Spleen (tissue), 11 donors: ENCODE measurements around the gene STRA8. TPM values are rescaled to one million over a fixed set of nuclear protein-coding genes. Genes with fewer than 3 reads are reported as not detected.
A peak's percentile ranks its signal among the peaks of the same experiment; 100 is the strongest.

ENCODE experiments used
- DNase-seq: peaks from one replicate; pipeline ENCODE4 v3.0.0-alpha.2; 2020
- H3K27ac ChIP-seq, 8 donors: fragments of 200-600 bp; sonication (generic) in 7 of 8; 1 replicate in 4 of 8; 2 replicates in 4 of 8; pipeline versions ENCODE4 v1.5.0 to v1.8.0; 2016 to 2021; ENCODE audit warnings: inconsistent platforms in 4 of 8, mild to moderate bottlenecking in 4 of 8, moderate library complexity in 1 of 8
- H3K27me3 ChIP-seq, 7 donors: fragments of 200-600 bp; sonication (generic) in 6 of 7; replicated peaks in 1 of 7; 1 replicate in 4 of 7; 2 replicates in 3 of 7; pipeline versions ENCODE4 v1.5.0 to v1.8.0; 2016 to 2021; ENCODE audit warnings: inconsistent platforms in 3 of 7, mild to moderate bottlenecking in 1 of 7
- H3K36me3 ChIP-seq, 6 donors: fragments of 200-600 bp; sonication (generic) in 5 of 6; 1 replicate in 4 of 6; 2 replicates in 2 of 6; pipeline versions ENCODE4 v1.5.0 to v1.8.0; 2016 to 2021; ENCODE audit warnings: inconsistent platforms in 2 of 6
- H3K4me1 ChIP-seq, 6 donors: fragments of 200-600 bp; sonication (generic) in 5 of 6; 1 replicate in 3 of 6; 2 replicates in 3 of 6; pipeline versions ENCODE4 v1.5.0 to v1.8.0; 2016 to 2021; ENCODE audit warnings: inconsistent platforms in 3 of 6
- H3K4me3 ChIP-seq, 8 donors: fragments of 200-600 bp; sonication (generic) in 7 of 8; 1 replicate in 4 of 8; 2 replicates in 4 of 8; pipeline versions ENCODE4 v1.5.0 to v1.8.0; 2016 to 2021; ENCODE audit warnings: inconsistent platforms in 4 of 8, mild to moderate bottlenecking in 4 of 8, moderate library complexity in 2 of 8
- H3K9me3 ChIP-seq, 8 donors: fragments of 200-600 bp; sonication (generic) in 7 of 8; 1 replicate in 4 of 8; 2 replicates in 4 of 8; pipeline versions ENCODE4 v1.5.0 to v1.8.0; 2016 to 2021; ENCODE audit warnings: inconsistent platforms in 4 of 8
- POLR2A ChIP-seq, 3 donors: fragments of 450-650 bp; IDR thresholded peaks; one replicate each; pipeline ENCODE4 v1.5.1; 2017; ENCODE audit warnings: antibody characterized with exemption in 3 of 3, mild to moderate bottlenecking in 1 of 3
- POLR2AphosphoS5 ChIP-seq, 3 donors: sonication (generic); formaldehyde crosslinking; IDR thresholded peaks; one replicate each; pipeline ENCODE4 v1.5.1; 2017; ENCODE audit warnings: antibody characterized with exemption in 3 of 3
- WGBS, 5 donors: extraction: QIAGEN DNeasy Blood & Tissue Kit in 3 of 5; methylation state at CpG; one replicate each; pipeline versions ENCODE4 v1.1.5 to v1.1.7; 2013 to 2018; 5-methylcytosine and 5-hydroxymethylcytosine counted together
- intact Hi-C: fragments of 100-400 bp; cut with DNase I; formaldehyde crosslinking; loops from one replicate; pipeline ENCODE4 v1.15.0; 2023; ENCODE audit warnings: low total_unique reads
- polyA plus RNA-seq, 3 donors: library from polyadenylated mRNA; stranded (reverse); fragments of 200-250 nt; gene quantifications; one replicate each; pipeline ENCODE4 v1.2.1, GENCODE V29; 2013
- total RNA-seq, 7 donors: library from RNA; depleted of rRNA in 3 of 7; stranded (reverse); fragments of >200 nt in 3 of 7; fragmentation: NEBNext Ultra II Directional in 4 of 7; extraction: Animal tissue kit (Norgen Biotek cat#: 25700) in 4 of 7; gene quantifications; one replicate each; pipeline versions ENCODE4 v1.1.0 to v1.2.1, GENCODE V29; 2016 to 2021
- TF ChIP-seq, protein P1 (sequence below), 11 experiments: fragments of 200-600 bp in 7 of 11; fragments of 450-650 bp in 4 of 11; sonication (generic) in 4 of 11; IDR thresholded peaks in 8 of 11; conservative IDR thresholded peaks in 3 of 11; 1 replicate in 7 of 11; 2 replicates in 4 of 11; pipeline versions ENCODE4 v1.4.0 to v1.8.0; 2016 to 2021; ENCODE audit warnings: antibody characterized with exemption in 11 of 11, inconsistent platforms in 4 of 11, mild to moderate bottlenecking in 1 of 11
- donor health status: healthy with polysubstance abuse.
- donor health status: DM: no; HTN: no; CAD: no; lungs with moderate emphysema.
- donor health status: DM: no; HTN: no; CAD: no.
- donor health status: Bipolar disorder and iron deficiency.
- donor health status: healthy.
- donor health status: DM: no; HTN: no; CAD: no.
- donor health status: DM: yes; HTN: yes; CAD: no.

Gene STRA8
- total and polyA plus RNA-seq, 10 donors = not detected

DNA sequence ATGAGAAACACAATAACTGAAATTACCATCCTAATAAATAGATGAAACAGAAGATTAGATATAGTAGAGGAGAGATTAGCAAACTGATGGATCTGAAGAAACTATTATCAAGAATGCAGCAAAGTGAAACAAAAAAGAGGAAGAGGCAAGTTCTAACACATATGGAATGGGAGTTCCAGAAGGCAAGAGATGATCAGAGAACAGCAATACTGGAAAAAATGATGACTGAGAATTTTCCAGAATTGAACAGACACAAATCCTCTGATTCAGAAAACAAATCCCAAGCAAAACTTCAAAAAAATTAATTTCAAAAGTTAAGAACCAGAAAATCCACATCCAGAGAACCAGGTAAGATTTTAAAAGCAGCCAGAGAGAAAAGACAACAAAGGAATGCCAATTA, 42.9 kb upstream of the STRA8 start:
- no peaks in the 10 kb centered on the region for H3K4me1 ChIP-seq
- intact Hi-C loops = no loop called here
- no peak overlapping the region for H3K27ac ChIP-seq
- no peaks in the 10 kb centered on the region for H3K9me3 ChIP-seq
- no peak for DNase-seq
- peaks cover 0 to 100% (median 79%) of the 10 kb centered on the region in 6 donors for H3K36me3 ChIP-seq
- TF ChIP-seq POLR2A (IDR thresholded peaks at IDR 0.05) = no peak
- TF ChIP-seq POLR2AphosphoS5 (IDR thresholded peaks at IDR 0.05) = no peak
- TF ChIP-seq, protein P1, sequence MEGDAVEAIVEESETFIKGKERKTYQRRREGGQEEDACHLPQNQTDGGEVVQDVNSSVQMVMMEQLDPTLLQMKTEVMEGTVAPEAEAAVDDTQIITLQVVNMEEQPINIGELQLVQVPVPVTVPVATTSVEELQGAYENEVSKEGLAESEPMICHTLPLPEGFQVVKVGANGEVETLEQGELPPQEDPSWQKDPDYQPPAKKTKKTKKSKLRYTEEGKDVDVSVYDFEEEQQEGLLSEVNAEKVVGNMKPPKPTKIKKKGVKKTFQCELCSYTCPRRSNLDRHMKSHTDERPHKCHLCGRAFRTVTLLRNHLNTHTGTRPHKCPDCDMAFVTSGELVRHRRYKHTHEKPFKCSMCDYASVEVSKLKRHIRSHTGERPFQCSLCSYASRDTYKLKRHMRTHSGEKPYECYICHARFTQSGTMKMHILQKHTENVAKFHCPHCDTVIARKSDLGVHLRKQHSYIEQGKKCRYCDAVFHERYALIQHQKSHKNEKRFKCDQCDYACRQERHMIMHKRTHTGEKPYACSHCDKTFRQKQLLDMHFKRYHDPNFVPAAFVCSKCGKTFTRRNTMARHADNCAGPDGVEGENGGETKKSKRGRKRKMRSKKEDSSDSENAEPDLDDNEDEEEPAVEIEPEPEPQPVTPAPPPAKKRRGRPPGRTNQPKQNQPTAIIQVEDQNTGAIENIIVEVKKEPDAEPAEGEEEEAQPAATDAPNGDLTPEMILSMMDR (IDR thresholded peaks at IDR 0.05 in 8 of 11, conservative IDR thresholded peaks at IDR 0.05 in 3 of 11) = no peak
- H3K4me3 ChIP-seq = no peak overlapping the region
- H3K27me3 ChIP-seq = no peaks in the 10 kb centered on the region

DNA sequence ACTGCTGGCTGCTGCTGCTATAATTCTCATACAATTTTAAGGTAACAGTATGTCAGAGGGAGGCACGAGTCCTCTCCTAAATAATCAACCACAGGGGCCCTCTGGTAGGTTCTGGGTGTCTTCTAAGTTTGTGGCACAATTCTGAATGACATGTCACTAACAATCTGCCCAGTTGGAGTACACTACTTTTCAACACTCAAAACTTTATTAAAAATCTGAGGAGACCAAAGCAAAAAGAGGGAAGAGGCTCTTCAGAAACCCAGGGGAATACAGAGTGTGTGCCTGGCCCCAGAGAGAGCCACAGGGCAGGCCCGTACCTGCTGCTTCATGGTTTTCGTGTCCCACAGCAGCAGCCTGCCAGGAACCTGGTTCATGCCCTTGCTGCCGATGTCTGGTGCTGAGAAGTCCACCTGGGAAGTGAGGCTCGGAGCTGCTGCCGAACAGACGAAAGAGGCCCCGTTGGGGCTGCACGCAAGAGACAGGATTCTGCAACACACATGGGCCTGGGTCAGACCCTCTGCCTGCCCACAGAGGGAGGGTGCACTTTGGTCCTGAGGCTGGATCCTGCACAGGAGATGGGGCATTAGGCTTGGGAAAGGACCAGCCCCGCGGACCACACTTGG, 40.6 kb upstream of the STRA8 start:
- TF ChIP-seq, protein P1 (IDR thresholded peaks at IDR 0.05 in 8 of 11, conservative IDR thresholded peaks at IDR 0.05 in 3 of 11) = no peak
- Histone ChIP-seq H3K27me3 (no peaks in the 10 kb centered on the region), H3K4me3 (no peak overlapping the region), H3K9me3 (no peaks in the 10 kb centered on the region), H3K4me1 (no peaks in the 10 kb centered on the region), H3K36me3 (peaks cover 0 to 100% (median 82%) of the 10 kb centered on the region in 6 donors), H3K27ac (no peak overlapping the region)
- intact Hi-C loops = no loop called here
- peak; percentile 68 for DNase-seq
- 88 to 97% (median 94%) methylated on average over 10 to 11 of the region's 11 CpGs for WGBS, 5 donors

DNA sequence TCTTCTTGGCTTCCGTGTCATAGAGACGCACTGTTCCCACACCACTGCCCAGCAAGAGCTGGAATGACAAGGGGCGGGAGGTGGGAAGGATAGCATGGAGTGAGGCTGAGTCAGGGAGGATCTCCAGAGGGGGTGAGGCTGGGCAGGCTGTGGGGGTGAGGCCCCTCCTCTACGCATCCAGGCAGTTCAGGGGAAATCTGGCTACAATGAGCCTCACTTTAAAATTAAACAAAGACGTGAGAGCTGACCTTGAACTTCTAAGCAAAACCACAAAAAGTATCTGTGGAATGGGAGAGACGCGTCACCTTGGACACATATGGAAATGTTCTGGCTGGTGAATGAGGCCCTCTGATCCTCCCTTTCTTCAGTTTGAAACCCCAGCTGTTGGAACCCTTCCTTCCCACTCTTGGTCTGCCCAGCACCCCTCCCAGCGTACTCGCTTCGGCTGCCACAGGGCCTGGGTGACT, 40.0 kb upstream of the STRA8 start:
- no peak for DNase-seq
- no peaks in the 10 kb centered on the region for H3K9me3 ChIP-seq
- H3K27me3 ChIP-seq = no peaks in the 10 kb centered on the region
- no peak overlapping the region for H3K27ac ChIP-seq
- peaks cover 0 to 100% (median 79%) of the 10 kb centered on the region in 6 donors for H3K36me3 ChIP-seq
- intact Hi-C loops = no loop called here
- WGBS, 5 donors = 90 to 96% (median 92%) methylated on average over 10 of the region's 10 CpGs
- no peaks in the 10 kb centered on the region for H3K4me1 ChIP-seq
- no peak overlapping the region for H3K4me3 ChIP-seq
- TF ChIP-seq, protein P1 (IDR thresholded peaks at IDR 0.05 in 8 of 11, conservative IDR thresholded peaks at IDR 0.05 in 3 of 11) = no peak
- no peak for TF ChIP-seq POLR2AphosphoS5 (IDR thresholded peaks at IDR 0.05)

DNA sequence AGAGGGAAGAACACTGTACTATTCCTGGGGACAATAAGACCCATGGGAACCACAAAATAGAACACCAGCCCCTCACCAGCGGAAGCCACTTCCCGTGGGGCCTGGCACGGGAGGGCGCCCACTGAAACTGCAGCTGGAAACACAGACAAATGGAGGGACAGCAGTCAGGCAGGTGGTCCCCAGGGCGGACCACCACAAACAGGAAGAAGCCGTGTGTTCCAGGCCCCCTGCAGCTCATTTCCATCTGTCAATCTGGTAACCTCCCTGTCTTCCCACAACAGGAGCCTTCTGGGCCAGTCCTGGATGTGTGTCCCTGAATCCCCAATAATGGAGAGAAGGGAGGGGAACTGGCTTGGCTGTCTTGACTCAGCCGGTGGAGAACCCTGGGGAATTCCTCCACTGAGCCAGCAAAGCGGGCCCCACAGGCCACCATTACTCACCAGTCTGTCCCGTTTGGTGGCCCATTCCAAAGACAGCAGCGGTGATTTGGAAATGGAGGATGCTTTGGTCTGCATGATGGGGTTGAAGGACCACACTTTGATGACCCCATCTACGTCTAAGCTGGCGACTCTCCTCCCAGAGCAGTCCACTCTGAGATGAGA, 39.0 kb upstream of the STRA8 start:
- 73 to 89% (median 83%) methylated on average over 11 to 12 of the region's 12 CpGs for WGBS, 5 donors

More for the DNA sequence above, 39.0 kb upstream of the STRA8 start:
- Histone ChIP-seq H3K36me3 (peaks cover 0 to 100% (median 76%) of the 10 kb centered on the region in 6 donors), H3K9me3 (no peaks in the 10 kb centered on the region), H3K4me3 (no peak overlapping the region), H3K27ac (no peak overlapping the region), H3K4me1 (no peaks in the 10 kb centered on the region), H3K27me3 (no peaks in the 10 kb centered on the region)
- no peak for DNase-seq
- intact Hi-C loops = no loop called here
- no peak for TF ChIP-seq POLR2AphosphoS5 (IDR thresholded peaks at IDR 0.05)
- TF ChIP-seq, protein P1 (IDR thresholded peaks at IDR 0.05 in 8 of 11, conservative IDR thresholded peaks at IDR 0.05 in 3 of 11) = no peak
- TF ChIP-seq POLR2A (IDR thresholded peaks at IDR 0.05) = no peak
